Endothelial cell of umbilical vein (primary cell): ENCODE measurements around the gene NAPB. TPM values are rescaled to one million over a fixed set of nuclear protein-coding genes. Genes with fewer than 3 reads are reported as not detected.

Experiments used
- BruUV-seq: library from RNA; stranded (reverse); fragments of 400-500 nt; replicated peaks from 2 replicates; lab custom pipeline; 2021; lab: Mats Ljungman, UMichigan
- CTCF ChIA-PET: fragments of 300-600, 350-600 bp; sonication (Branson Sonifier 250); formaldehyde crosslinking; loops from one replicate; lab custom pipeline; 2021; ENCODE audit warnings: antibody characterized with exemption, inconsistent platforms; lab: Charles Lee
- POLR2A ChIA-PET: fragments of 300-600, 350-600 bp; sonication (Branson Sonifier 250); formaldehyde crosslinking; loops from one replicate; lab custom pipeline; 2021; ENCODE audit warnings: antibody characterized with exemption, inconsistent platforms; lab: Charles Lee
- DNase-seq: peaks from one replicate; pipeline ENCODE4 v3.0.0-alpha.2; 2011; ENCODE audit warnings: low read depth, low spot score
- FAIRE-seq: peaks from 2 replicates; lab custom pipeline; 2011; peaks lifted over from hg19 to GRCh38; lab: Jason Lieb, UNC
- H2AFZ ChIP-seq: 2 replicates; pipeline ENCODE4 v1.6.0; 2012; ENCODE audit warnings: low read depth, low read length, control low read depth, inconsistent platforms
- H3K27ac ChIP-seq: 2 replicates; pipeline ENCODE4 v1.5.1; 2011; ENCODE audit warnings: low read depth, mild to moderate bottlenecking, control low read depth, low read length, moderate library complexity; ENCODE audit not compliant: insufficient read depth
- H3K27me3 ChIP-seq, 2 experiments: 2 replicates each; pipeline versions ENCODE4 v1.6.0 to v1.6.1; 2011; ENCODE audit warnings: low read length in 2 of 2, mixed read lengths in 1 of 2; ENCODE audit not compliant: control insufficient read depth in 2 of 2, insufficient read depth in 2 of 2
- H3K36me3 ChIP-seq, 2 experiments: 2 replicates in 1 of 2; 3 replicates in 1 of 2; pipeline ENCODE4 v1.5.1; 2011; ENCODE audit warnings: low read length in 2 of 2, mild to moderate bottlenecking in 1 of 2, moderate library complexity in 1 of 2; ENCODE audit not compliant: control insufficient read depth in 2 of 2, insufficient read depth in 2 of 2; ENCODE audit errors: extremely low read depth in 1 of 2
- H3K4me1 ChIP-seq: 3 replicates; pipeline ENCODE4 v1.5.1; 2011; ENCODE audit warnings: mild to moderate bottlenecking, low read length; ENCODE audit not compliant: control insufficient read depth, insufficient read depth; ENCODE audit errors: extremely low read depth
- H3K4me2 ChIP-seq: 2 replicates; pipeline ENCODE4 v1.6.1; 2011; ENCODE audit warnings: low read length, control low read depth, mixed read lengths; ENCODE audit not compliant: insufficient read depth
- H3K4me3 ChIP-seq, 3 experiments: fragments of 200-600 bp in 1 of 3; sonication (generic), shearing (Covaris generic) in 1 of 3; replicated peaks in 1 of 3; 2 replicates each; pipeline ENCODE4 v1.5.1; 2011 to 2016; ENCODE audit warnings: control low read depth in 3 of 3, low read length in 3 of 3, mild to moderate bottlenecking in 2 of 3, inconsistent platforms in 1 of 3, low read depth in 1 of 3, moderate library complexity in 1 of 3; ENCODE audit not compliant: insufficient read depth in 1 of 3
- H3K79me2 ChIP-seq: 2 replicates; pipeline ENCODE4 v1.6.0; 2012; ENCODE audit warnings: low read length, inconsistent platforms; ENCODE audit not compliant: control insufficient read depth, insufficient read depth
- H3K9ac ChIP-seq: replicated peaks from 2 replicates; pipeline ENCODE3; 2011; ENCODE audit warnings: low read length, control low read depth; ENCODE audit not compliant: insufficient read depth; ENCODE audit errors: extremely low read depth
- H3K9me1 ChIP-seq: replicated peaks from 3 replicates; pipeline ENCODE4 v1.6.0; 2011; ENCODE audit warnings: mild to moderate bottlenecking, low read length; ENCODE audit not compliant: control insufficient read depth, insufficient read depth; ENCODE audit errors: extremely low read depth
- H3K9me3 ChIP-seq: replicated peaks from 2 replicates; pipeline ENCODE4 v1.5.1; 2012; ENCODE audit warnings: low read length, inconsistent platforms; ENCODE audit not compliant: control insufficient read depth, insufficient read depth
- H4K20me1 ChIP-seq: replicated peaks from 2 replicates; pipeline ENCODE3; 2011; ENCODE audit warnings: mild to moderate bottlenecking, low read length; ENCODE audit not compliant: control insufficient read depth, insufficient read depth; ENCODE audit errors: extremely low read depth
- EZH2 ChIP-seq: IDR thresholded peaks from 2 replicates; pipeline ENCODE4 v1.6.1; 2012; ENCODE audit warnings: borderline replicate concordance, low read depth, mild to moderate bottlenecking, moderate library complexity, low read length, inconsistent platforms; ENCODE audit not compliant: severe bottlenecking
- FOS ChIP-seq: IDR thresholded peaks from 2 replicates; pipeline ENCODE4 v1.6.1; 2011; ENCODE audit warnings: mild to moderate bottlenecking, low read length, moderate library complexity, borderline replicate concordance; ENCODE audit not compliant: insufficient read depth
- GATA2 ChIP-seq: IDR thresholded peaks from 2 replicates; pipeline ENCODE4 v1.7.0; 2011; ENCODE audit warnings: low read depth, mild to moderate bottlenecking, moderate library complexity, mixed read lengths, low read length; ENCODE audit not compliant: insufficient read length, insufficient read depth
- JUN ChIP-seq: IDR thresholded peaks from 2 replicates; pipeline ENCODE4 v1.6.1; 2011; ENCODE audit warnings: borderline replicate concordance, low read depth; ENCODE audit not compliant: insufficient read length, insufficient read depth
- MYC ChIP-seq: IDR thresholded peaks from one replicate; pipeline ENCODE4 v1.6.1; 2011; ENCODE audit warnings: mild to moderate bottlenecking, low read depth, low read length
- POLR2A ChIP-seq: IDR thresholded peaks from 2 replicates; pipeline ENCODE4 v1.6.1; 2012; ENCODE audit warnings: low read depth, mild to moderate bottlenecking, control low read depth, low read length
- POLR2AphosphoS5 ChIP-seq: IDR thresholded peaks from 2 replicates; pipeline ENCODE4 v1.6.1; 2012; ENCODE audit warnings: low read depth, mild to moderate bottlenecking, control low read depth, low read length, moderate library complexity; ENCODE audit not compliant: insufficient read depth
- dilution Hi-C: fragments of 300-500 bp; cut with MboI; formaldehyde crosslinking; loops from one replicate; pipeline ENCODE4 v1.15.0; 2019; ENCODE audit warnings: low sequenced_read_pairs; ENCODE audit not compliant: extremely low pct_ligation_motif_present
- intact Hi-C: fragments of 100-400 bp; cut with micrococcal nuclease; formaldehyde crosslinking; loops from one replicate; pipeline ENCODE4 v1.10.0; 2022
- polyA plus RNA-seq, 4 experiments: library from polyadenylated mRNA; depleted of rRNA in 3 of 4; stranded (reverse) in 3 of 4; unstranded in 1 of 4; fragments of >200 nt; gene quantifications; 2 replicates each; pipeline versions ENCODE4 v1.2.1 to v1.2.3, GENCODE V29; 2011 to 2012; ENCODE audit warnings: missing spikeins in 1 of 4
- total RNA-seq: library from RNA; stranded (reverse); gene quantifications from 2 replicates; pipeline ENCODE4 v1.2.3, GENCODE V29; 2021
- TF ChIP-seq, protein P1 (sequence below), 2 donors: IDR thresholded peaks; 1 replicate in 1 of 2; 2 replicates in 1 of 2; pipeline ENCODE4 v1.5.1; 2011; ENCODE audit warnings: low read length in 2 of 2, mild to moderate bottlenecking in 2 of 2, moderate library complexity in 2 of 2, control low read depth in 1 of 2, inconsistent platforms in 1 of 2, low read depth in 1 of 2; ENCODE audit not compliant: insufficient read depth in 1 of 2; ENCODE audit errors: extremely low read depth in 1 of 2
- TF ChIP-seq, protein P2 (sequence below): IDR thresholded peaks from 2 replicates; pipeline ENCODE4 v1.6.1; 2011; ENCODE audit not compliant: insufficient read depth, insufficient read length

The NAPB gene
- total and polyA plus RNA-seq, 2 donors (not counting 3 experiments of a cell fraction or from before 2014, with no cell fraction given), result 4.7 to 10.1 TPM

DNA sequence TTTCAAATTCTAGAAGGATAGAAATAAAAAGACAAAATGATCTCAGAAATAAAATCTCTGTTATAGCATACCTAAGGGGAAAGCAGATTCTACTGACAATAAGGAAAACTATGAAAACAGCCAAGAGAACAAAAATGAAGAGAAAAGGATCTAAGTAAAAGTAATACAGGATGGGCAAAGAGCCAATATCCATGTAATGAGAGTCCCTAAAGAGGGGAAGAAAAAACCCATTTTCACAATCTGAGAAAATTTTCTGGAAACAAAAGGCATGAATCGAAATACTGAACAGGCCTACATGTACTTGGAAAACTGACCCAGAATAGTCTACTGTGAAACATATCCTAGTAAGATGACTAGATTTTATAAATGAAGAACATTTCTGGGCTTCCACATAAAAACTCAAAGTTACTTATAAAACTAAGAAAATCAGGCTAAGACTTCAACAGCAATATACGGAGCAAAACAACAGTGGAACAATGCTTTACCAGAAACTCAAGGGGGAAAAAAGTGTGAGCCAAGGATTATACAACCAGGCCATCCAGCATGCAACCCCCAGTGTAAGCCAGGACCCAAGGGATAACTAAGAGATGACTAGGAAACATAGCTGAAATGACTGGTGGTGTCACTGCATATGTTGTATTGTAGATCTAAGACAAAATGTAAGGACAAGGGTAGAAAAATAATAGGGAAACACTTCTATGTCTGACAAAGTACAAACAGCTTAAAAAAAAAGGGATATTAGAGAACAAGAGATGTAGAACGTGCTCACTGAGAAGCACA is 10.2 kb downstream of the NAPB start:
- Histone ChIP-seq H3K4me3 (no peak overlapping the region), H3K27ac (no peak overlapping the region), H3K27me3 (no peaks in the 10 kb centered on the region), H3K36me3 (no peaks in the 10 kb centered on the region), H3K4me2 (no peak overlapping the region), H3K79me2 (peaks cover 90% of the 10 kb centered on the region), H4K20me1 (peaks cover 6% of the 10 kb centered on the region), H2AFZ (no peak overlapping the region), H3K9me3 (no peaks in the 10 kb centered on the region), H3K4me1 (no peaks in the 10 kb centered on the region), H3K9me1 (no peaks in the 10 kb centered on the region), H3K9ac (no peak overlapping the region)
- intact Hi-C loops (no loop called here), dilution Hi-C loops (no loop called here)
- DNase-seq, result no peak
- no TSS peak for BruUV-seq
- CTCF ChIA-PET, result interaction anchor here (0.9 to 1.0 kb wide), 2 partner anchors 8 to 10 kb away, joined by 3 read pairs; partner anchors contain the start of gene NAPB
- TF ChIP-seq FOS, result no peak
- TF ChIP-seq POLR2AphosphoS5, result no peak
- TF ChIP-seq, protein P1, sequence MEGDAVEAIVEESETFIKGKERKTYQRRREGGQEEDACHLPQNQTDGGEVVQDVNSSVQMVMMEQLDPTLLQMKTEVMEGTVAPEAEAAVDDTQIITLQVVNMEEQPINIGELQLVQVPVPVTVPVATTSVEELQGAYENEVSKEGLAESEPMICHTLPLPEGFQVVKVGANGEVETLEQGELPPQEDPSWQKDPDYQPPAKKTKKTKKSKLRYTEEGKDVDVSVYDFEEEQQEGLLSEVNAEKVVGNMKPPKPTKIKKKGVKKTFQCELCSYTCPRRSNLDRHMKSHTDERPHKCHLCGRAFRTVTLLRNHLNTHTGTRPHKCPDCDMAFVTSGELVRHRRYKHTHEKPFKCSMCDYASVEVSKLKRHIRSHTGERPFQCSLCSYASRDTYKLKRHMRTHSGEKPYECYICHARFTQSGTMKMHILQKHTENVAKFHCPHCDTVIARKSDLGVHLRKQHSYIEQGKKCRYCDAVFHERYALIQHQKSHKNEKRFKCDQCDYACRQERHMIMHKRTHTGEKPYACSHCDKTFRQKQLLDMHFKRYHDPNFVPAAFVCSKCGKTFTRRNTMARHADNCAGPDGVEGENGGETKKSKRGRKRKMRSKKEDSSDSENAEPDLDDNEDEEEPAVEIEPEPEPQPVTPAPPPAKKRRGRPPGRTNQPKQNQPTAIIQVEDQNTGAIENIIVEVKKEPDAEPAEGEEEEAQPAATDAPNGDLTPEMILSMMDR (IDR thresholded peaks at IDR 0.05; ENCODE audit: extremely low read depth in 1 of 2, insufficient read depth in 1 of 2, low read depth in 1 of 2, low read length in 2 of 2), result no peak
- TF ChIP-seq MYC, result no peak
- TF ChIP-seq EZH2, result no peak
- TF ChIP-seq POLR2A, result no peak
- TF ChIP-seq GATA2, result no peak
- TF ChIP-seq, protein P2, sequence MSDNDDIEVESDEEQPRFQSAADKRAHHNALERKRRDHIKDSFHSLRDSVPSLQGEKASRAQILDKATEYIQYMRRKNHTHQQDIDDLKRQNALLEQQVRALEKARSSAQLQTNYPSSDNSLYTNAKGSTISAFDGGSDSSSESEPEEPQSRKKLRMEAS, result no peak
- no peak for TF ChIP-seq JUN
- FAIRE-seq, result no peak
- POLR2A ChIA-PET, result no interaction called here
